ENCODE data around the gene TNIK.

- TF ChIP-seq CTCF (IDR thresholded peaks at IDR 0.05; ENCODE audit: low read depth, low read length, missing input control) (no peak), SP1 (IDR thresholded peaks at IDR 0.05) (no peak), REST (IDR thresholded peaks at IDR 0.05) (no peak), TAF1 (conservative IDR thresholded peaks at IDR 0.05) (no peak), MAX (IDR thresholded peaks at IDR 0.05) (no peak)
Observed at GRCh38 chr3:171177553-171177952, 282.7 kb downstream of the TNIK start.
